Non-pigmented ciliary epithelial cell (primary cell): ENCODE results near the gene PPARA.

Experiments used
- DNase-seq: peaks from one replicate; pipeline ENCODE4 v3.0.0-alpha.2; 2010; ENCODE audit warnings: low read depth

Gene PPARA

GRCh38 chr22:46274381-46274780, 124.1 kb downstream of the PPARA start:
- DNase-seq, result no peak

GRCh38 chr22:46275455-46276122, 125.3 kb downstream of the PPARA start:
- DNase-seq, result no peak

GRCh38 chr22:46276563-46276962, 126.2 kb downstream of the PPARA start:
- no peak for DNase-seq

GRCh38 chr22:46278656-46279645, 128.6 kb downstream of the PPARA start:
- no peak for DNase-seq

- no peak for DNase-seq
Observed at GRCh38 chr22:46280063-46280817, 129.9 kb downstream of the PPARA start.

GRCh38 chr22:46280999-46281623, 130.8 kb downstream of the PPARA start:
- no peak for DNase-seq

- no peak for DNase-seq
Observed at GRCh38 chr22:46281866-46282678, 131.7 kb downstream of the PPARA start.

- no peak for DNase-seq
Observed at GRCh38 chr22:46286006-46286405, 135.7 kb downstream of the PPARA start.

- DNase-seq, result no peak
Observed at GRCh38 chr22:46286941-46287872, 136.9 kb downstream of the PPARA start.

- DNase-seq, result no peak
Observed at GRCh38 chr22:46287873-46288751, 137.8 kb downstream of the PPARA start.

- DNase-seq, result no peak
Observed at GRCh38 chr22:46288846-46289243, 138.5 kb downstream of the PPARA start.

- no peak for DNase-seq
Observed at GRCh38 chr22:46289244-46289891, 139.0 kb downstream of the PPARA start.

GRCh38 chr22:46290121-46290842, 140.0 kb downstream of the PPARA start:
- no peak for DNase-seq

GRCh38 chr22:46290843-46291785, 140.8 kb downstream of the PPARA start:
- no peak for DNase-seq

- DNase-seq, result no peak
Observed at GRCh38 chr22:46292173-46292572, 141.8 kb downstream of the PPARA start.

GRCh38 chr22:46292732-46293131, 142.4 kb downstream of the PPARA start:
- no peak for DNase-seq
